ENCODE results near the gene RSAD2. TPM values are rescaled to one million over a fixed set of nuclear protein-coding genes. Genes with fewer than 3 reads are reported as not detected.

The RSAD2 gene
- polyA plus RNA-seq, 1 donor (not counting 4 experiments of a cell fraction or from before 2014, with no cell fraction given): 1.7 TPM

GRCh38 chr2:6905668-6906067 lies 28.1 kb downstream of the RSAD2 start:
- no peak for TF ChIP-seq EZH2 (IDR thresholded peaks at IDR 0.05; ENCODE audit: low read length)
- no peak for TF ChIP-seq CTCF (optimal IDR thresholded peaks at IDR 0.05 in 1 of 3, IDR thresholded peaks at IDR 0.05 in 1 of 3, conservative IDR thresholded peaks at IDR 0.05 in 1 of 3; ENCODE audit: extremely low read depth in 1 of 3, insufficient read depth in 2 of 3, low read length in 3 of 3)
- no peak overlapping the region for H2AFZ ChIP-seq (ENCODE audit: control insufficient read depth, low read length)
- no peak overlapping the region for H3K27ac ChIP-seq (ENCODE audit: control insufficient read depth, insufficient read depth, low read length)
- no peaks in the 10 kb centered on the region for H4K20me1 ChIP-seq (ENCODE audit: control insufficient read depth, extremely low read depth, insufficient read depth, low read length)
- H3K4me3 ChIP-seq (ENCODE audit: control insufficient read depth in 2 of 3, extremely low read depth in 1 of 3, insufficient read depth in 2 of 3, low read depth in 1 of 3, low read length in 3 of 3): no peak overlapping the region
- no peaks in the 10 kb centered on the region for H3K27me3 ChIP-seq (ENCODE audit: control insufficient read depth, extremely low read depth, insufficient read depth, low read length)
- DNase-seq (ENCODE audit: low read depth, low spot score): no peak
- no peaks in the 10 kb centered on the region for H3K4me1 ChIP-seq (ENCODE audit: control insufficient read depth, extremely low read depth, insufficient read depth, low read length)
- H3K9me3 ChIP-seq (ENCODE audit: control insufficient read depth, low read depth, low read length): no peaks in the 10 kb centered on the region
- H3K9me1 ChIP-seq (ENCODE audit: control insufficient read depth, extremely low read depth, insufficient read depth, low read length): no peaks in the 10 kb centered on the region
- H3K4me2 ChIP-seq (ENCODE audit: control insufficient read depth, extremely low read depth, insufficient read depth, low read depth, low read length): no peak overlapping the region
- FAIRE-seq: no peak
- H3K9ac ChIP-seq (ENCODE audit: control insufficient read depth, extremely low read depth, insufficient read depth, low read length): no peak overlapping the region
- H3K79me2 ChIP-seq (ENCODE audit: control insufficient read depth, insufficient read depth, low read length): no peaks in the 10 kb centered on the region
- H3K36me3 ChIP-seq (ENCODE audit: control insufficient read depth in 2 of 2, extremely low read depth in 1 of 2, insufficient read depth in 2 of 2, low read length in 2 of 2): no peaks in the 10 kb centered on the region
- dilution Hi-C loops (cut with MboI; ENCODE audit: extremely low pct_ligation_motif_present, low sequenced_read_pairs): no loop called here

GRCh38 chr2:6906165-6906741 lies 28.7 kb downstream of the RSAD2 start:
- no peaks in the 10 kb centered on the region for H4K20me1 ChIP-seq (ENCODE audit: control insufficient read depth, extremely low read depth, insufficient read depth, low read length)
- no peak overlapping the region for H2AFZ ChIP-seq (ENCODE audit: control insufficient read depth, low read length)
- H3K9me3 ChIP-seq (ENCODE audit: control insufficient read depth, low read depth, low read length): no peaks in the 10 kb centered on the region
- no peaks in the 10 kb centered on the region for H3K4me1 ChIP-seq (ENCODE audit: control insufficient read depth, extremely low read depth, insufficient read depth, low read length)
- no peak for FAIRE-seq
- H3K27me3 ChIP-seq (ENCODE audit: control insufficient read depth, extremely low read depth, insufficient read depth, low read length): no peaks in the 10 kb centered on the region
- no peak for DNase-seq (ENCODE audit: low read depth, low spot score)
- H3K9ac ChIP-seq (ENCODE audit: control insufficient read depth, extremely low read depth, insufficient read depth, low read length): no peak overlapping the region
- no peak overlapping the region for H3K27ac ChIP-seq (ENCODE audit: control insufficient read depth, insufficient read depth, low read length)
- H3K4me2 ChIP-seq (ENCODE audit: control insufficient read depth, extremely low read depth, insufficient read depth, low read depth, low read length): no peak overlapping the region
- no peaks in the 10 kb centered on the region for H3K9me1 ChIP-seq (ENCODE audit: control insufficient read depth, extremely low read depth, insufficient read depth, low read length)
- dilution Hi-C loops (cut with MboI; ENCODE audit: extremely low pct_ligation_motif_present, low sequenced_read_pairs): no loop called here
- no peaks in the 10 kb centered on the region for H3K36me3 ChIP-seq (ENCODE audit: control insufficient read depth in 2 of 2, extremely low read depth in 1 of 2, insufficient read depth in 2 of 2, low read length in 2 of 2)
- H3K4me3 ChIP-seq (ENCODE audit: control insufficient read depth in 2 of 3, extremely low read depth in 1 of 3, insufficient read depth in 2 of 3, low read depth in 1 of 3, low read length in 3 of 3): no peak overlapping the region
- H3K79me2 ChIP-seq (ENCODE audit: control insufficient read depth, insufficient read depth, low read length): no peaks in the 10 kb centered on the region
- TF ChIP-seq CTCF (optimal IDR thresholded peaks at IDR 0.05 in 1 of 3, IDR thresholded peaks at IDR 0.05 in 1 of 3, conservative IDR thresholded peaks at IDR 0.05 in 1 of 3; ENCODE audit: extremely low read depth in 1 of 3, insufficient read depth in 2 of 3, low read length in 3 of 3): no peak
- TF ChIP-seq EZH2 (IDR thresholded peaks at IDR 0.05; ENCODE audit: low read length): no peak

Measured in keratinocyte (primary cell).